ENCODE results near the gene CYB5R4. TPM values are rescaled to one million over a fixed set of nuclear protein-coding genes. Genes with fewer than 3 reads are reported as not detected.
"Not testable (repeated sequence)": the region's sequence is repeated elsewhere in the genome, so short reads cannot be mapped to it uniquely, and the experiment has no call there.

The CYB5R4 gene
- total RNA-seq, 6 experiments from 2014 or later: 11.6 to 18.6 (median 16.2) TPM

DNA sequence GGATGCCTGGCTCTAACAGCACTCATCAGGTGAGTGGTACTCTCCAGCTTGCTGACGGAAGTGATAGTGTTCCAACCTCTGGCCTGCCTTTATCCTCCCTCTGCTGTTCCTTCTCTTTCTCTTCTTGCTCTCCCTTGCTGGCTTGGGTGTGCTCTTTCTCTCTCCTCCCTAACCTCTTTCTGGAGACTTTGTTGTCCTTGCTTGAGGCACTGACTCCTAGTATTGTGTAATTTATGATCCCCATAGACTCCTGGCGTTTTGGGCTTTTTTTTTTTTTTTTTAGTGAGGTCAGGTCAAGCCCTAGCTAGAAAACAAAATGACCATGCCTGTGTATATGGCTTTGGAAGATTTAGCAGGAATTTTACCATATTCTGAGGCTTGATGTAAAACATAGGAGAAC is 89.4 kb downstream of the CYB5R4 start:
- Mint-ChIP-seq H3K9me3 (peaks cover 13% of the 10 kb centered on the region), H3K4me1 (ENCODE audit: low read depth) (peaks cover 11% of the 10 kb centered on the region; the same call in 1 of the 2 replicates)

DNA sequence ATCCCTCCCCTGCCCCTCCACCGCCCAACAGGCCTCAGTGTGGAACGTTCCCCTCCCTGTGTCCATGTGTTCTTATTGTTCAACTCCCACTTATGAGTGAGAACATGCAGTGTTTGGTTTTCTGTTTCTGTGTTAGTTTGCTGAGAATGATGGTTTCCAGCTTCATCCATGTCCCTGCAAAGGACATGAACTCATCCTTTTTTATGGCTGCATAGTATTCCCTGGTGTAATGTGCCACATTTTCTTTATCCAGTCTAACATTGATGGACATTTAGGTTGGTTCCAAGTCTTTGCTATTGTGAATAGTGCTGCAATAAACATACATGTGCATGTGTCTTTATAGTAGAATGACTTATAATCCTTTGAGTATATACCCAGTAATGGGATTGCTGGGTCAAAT is 91.9 kb downstream of the CYB5R4 start:
- Mint-ChIP-seq H3K4me1 (ENCODE audit: low read depth) (peaks cover 11% of the 10 kb centered on the region; the same call in 1 of the 2 replicates), H3K36me3 (ENCODE audit: low read depth) (peaks cover 19% of the 10 kb centered on the region)
- H3K27me3 Mint-ChIP-seq (ENCODE audit: insufficient read depth); H3K4me3 Mint-ChIP-seq; DNase-seq; H3K27ac Mint-ChIP-seq; H3K9me3 Mint-ChIP-seq: not testable (repeated sequence)

More for the DNA sequence above, 89.4 kb downstream of the CYB5R4 start:
- Mint-ChIP-seq H3K36me3 (ENCODE audit: low read depth) (peaks cover 8% of the 10 kb centered on the region), H3K27me3 (ENCODE audit: insufficient read depth) (no peaks in the 10 kb centered on the region; the same call in 1 of the 2 replicates), H3K27ac (no peak overlapping the region), H3K4me3 (no peak overlapping the region)
- DNase-seq: no peak
- TF ChIP-seq, protein P1, sequence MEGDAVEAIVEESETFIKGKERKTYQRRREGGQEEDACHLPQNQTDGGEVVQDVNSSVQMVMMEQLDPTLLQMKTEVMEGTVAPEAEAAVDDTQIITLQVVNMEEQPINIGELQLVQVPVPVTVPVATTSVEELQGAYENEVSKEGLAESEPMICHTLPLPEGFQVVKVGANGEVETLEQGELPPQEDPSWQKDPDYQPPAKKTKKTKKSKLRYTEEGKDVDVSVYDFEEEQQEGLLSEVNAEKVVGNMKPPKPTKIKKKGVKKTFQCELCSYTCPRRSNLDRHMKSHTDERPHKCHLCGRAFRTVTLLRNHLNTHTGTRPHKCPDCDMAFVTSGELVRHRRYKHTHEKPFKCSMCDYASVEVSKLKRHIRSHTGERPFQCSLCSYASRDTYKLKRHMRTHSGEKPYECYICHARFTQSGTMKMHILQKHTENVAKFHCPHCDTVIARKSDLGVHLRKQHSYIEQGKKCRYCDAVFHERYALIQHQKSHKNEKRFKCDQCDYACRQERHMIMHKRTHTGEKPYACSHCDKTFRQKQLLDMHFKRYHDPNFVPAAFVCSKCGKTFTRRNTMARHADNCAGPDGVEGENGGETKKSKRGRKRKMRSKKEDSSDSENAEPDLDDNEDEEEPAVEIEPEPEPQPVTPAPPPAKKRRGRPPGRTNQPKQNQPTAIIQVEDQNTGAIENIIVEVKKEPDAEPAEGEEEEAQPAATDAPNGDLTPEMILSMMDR (IDR thresholded peaks at IDR 0.05): no peak

DNA sequence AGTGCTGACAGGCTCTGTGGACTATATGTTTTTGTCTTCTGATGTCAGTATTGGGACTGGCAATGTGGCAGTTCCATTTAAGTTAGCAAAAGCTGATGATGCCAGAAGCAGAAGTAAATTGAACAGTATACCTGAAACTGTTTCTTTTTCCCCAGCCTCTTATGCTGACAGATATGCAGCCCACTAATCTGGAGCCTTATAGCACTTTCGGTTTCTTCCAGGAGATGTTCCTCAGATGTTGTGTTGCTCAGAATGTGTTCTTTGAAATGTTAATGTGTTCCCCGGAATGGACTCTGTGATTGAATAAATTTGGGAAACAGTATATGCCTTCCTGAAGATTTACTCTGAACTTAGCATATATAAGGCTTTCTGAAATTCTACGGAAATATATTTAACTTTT is 93.3 kb downstream of the CYB5R4 start:
- Mint-ChIP-seq H3K4me1 (ENCODE audit: low read depth) (peaks cover 14% of the 10 kb centered on the region), H3K9me3 (no peaks in the 10 kb centered on the region), H3K27me3 (ENCODE audit: insufficient read depth) (no peaks in the 10 kb centered on the region), H3K27ac (0 out of 2 replicates have a peak overlapping the region, but pooled peaks have one; percentile 10), H3K36me3 (ENCODE audit: low read depth) (peaks cover 21% of the 10 kb centered on the region), H3K4me3 (peak overlapping the region; percentile 80)
- TF ChIP-seq, protein P1 (IDR thresholded peaks at IDR 0.05): no peak
- no peak for DNase-seq

DNA sequence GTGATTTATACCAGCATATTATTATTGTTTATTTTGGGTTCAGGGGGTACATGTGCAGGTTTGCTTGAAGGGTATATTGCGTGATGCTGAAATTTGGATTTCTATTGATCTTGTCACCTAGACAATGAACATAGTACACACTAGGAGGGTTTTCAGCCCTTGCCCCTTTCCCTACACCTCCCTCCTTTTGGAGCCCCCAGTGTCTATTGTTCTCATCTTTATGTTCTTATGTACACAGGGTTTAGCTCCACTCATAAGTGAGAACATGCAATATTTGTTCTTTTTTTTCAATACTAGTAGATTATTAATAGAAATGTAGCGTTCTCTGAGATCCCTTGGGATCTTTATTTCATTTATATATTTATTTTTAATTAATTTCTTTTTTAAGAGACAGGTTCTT is 94.9 kb downstream of the CYB5R4 start:
- H3K36me3 Mint-ChIP-seq (ENCODE audit: low read depth): peaks cover 21% of the 10 kb centered on the region
- H3K27ac Mint-ChIP-seq: no peak overlapping the region
- H3K4me3 Mint-ChIP-seq: no peak overlapping the region
- TF ChIP-seq, protein P1 (IDR thresholded peaks at IDR 0.05): no peak
- H3K27me3 Mint-ChIP-seq (ENCODE audit: insufficient read depth): no peaks in the 10 kb centered on the region
- no peak for DNase-seq
- no peaks in the 10 kb centered on the region for H3K9me3 Mint-ChIP-seq
- H3K4me1 Mint-ChIP-seq (ENCODE audit: low read depth): peaks cover 21% of the 10 kb centered on the region

DNA sequence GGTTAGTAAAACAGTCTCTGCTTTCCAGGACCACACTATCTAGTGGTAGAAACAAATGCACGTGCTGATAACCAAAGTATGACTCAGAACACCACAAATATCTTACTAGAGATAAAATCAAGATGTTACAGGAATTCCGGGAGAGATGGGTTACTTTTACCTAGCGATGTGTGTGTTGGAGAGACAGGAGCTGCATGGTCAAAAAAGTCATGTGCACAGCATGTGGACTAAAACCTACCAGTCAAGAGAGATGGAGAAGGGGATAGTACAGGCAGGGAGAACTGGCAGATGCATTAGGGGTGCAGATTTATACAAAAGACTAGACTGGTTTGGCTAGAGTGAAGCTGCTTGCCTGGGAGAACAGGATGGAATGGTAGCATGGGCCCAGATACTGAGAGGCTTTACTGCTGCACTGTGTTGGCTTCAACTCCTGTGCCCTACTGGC is 98.8 kb downstream of the CYB5R4 start:
- H3K4me3 Mint-ChIP-seq: no peak overlapping the region
- H3K27ac Mint-ChIP-seq: no peak overlapping the region
- peaks cover 11% of the 10 kb centered on the region for H3K4me1 Mint-ChIP-seq (ENCODE audit: low read depth)
- no peaks in the 10 kb centered on the region for H3K27me3 Mint-ChIP-seq (ENCODE audit: insufficient read depth)
- H3K36me3 Mint-ChIP-seq (ENCODE audit: low read depth): peaks cover 27% of the 10 kb centered on the region
- TF ChIP-seq, protein P1 (IDR thresholded peaks at IDR 0.05): no peak
- DNase-seq: peak; percentile 54
- H3K9me3 Mint-ChIP-seq: no peaks in the 10 kb centered on the region

DNA sequence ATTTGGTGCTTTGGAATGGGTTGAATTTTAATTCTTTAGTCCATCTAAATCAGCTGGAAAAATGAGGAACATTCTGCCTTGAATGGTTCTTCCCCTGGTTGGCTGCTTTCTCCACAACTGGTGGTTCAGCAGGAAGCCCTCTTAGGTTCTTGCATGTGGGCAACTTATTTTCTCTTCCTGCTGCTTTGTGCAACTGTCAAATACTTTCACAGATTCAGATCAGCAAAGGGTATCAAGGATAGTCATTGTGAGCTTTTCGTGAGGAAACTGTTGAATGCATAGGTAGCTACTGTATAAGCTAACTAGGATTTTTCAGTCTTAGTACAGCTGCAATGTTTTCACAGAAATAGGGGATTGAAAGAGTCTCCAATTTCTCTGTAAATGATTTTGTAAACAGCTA is 101.2 kb downstream of the CYB5R4 start:
- TF ChIP-seq, protein P1 (IDR thresholded peaks at IDR 0.05): no peak
- peaks cover 5% of the 10 kb centered on the region; the same call in 1 of the 2 replicates for H3K9me3 Mint-ChIP-seq
- no peak for DNase-seq
- no peak overlapping the region for H3K27ac Mint-ChIP-seq
- H3K4me1 Mint-ChIP-seq (ENCODE audit: low read depth): peaks cover 11% of the 10 kb centered on the region
- H3K27me3 Mint-ChIP-seq (ENCODE audit: insufficient read depth): no peaks in the 10 kb centered on the region
- H3K4me3 Mint-ChIP-seq: no peak overlapping the region
- peaks cover 46% of the 10 kb centered on the region for H3K36me3 Mint-ChIP-seq (ENCODE audit: low read depth)
